Measurements from ENCODE around the gene EFCAB6.

DNA sequence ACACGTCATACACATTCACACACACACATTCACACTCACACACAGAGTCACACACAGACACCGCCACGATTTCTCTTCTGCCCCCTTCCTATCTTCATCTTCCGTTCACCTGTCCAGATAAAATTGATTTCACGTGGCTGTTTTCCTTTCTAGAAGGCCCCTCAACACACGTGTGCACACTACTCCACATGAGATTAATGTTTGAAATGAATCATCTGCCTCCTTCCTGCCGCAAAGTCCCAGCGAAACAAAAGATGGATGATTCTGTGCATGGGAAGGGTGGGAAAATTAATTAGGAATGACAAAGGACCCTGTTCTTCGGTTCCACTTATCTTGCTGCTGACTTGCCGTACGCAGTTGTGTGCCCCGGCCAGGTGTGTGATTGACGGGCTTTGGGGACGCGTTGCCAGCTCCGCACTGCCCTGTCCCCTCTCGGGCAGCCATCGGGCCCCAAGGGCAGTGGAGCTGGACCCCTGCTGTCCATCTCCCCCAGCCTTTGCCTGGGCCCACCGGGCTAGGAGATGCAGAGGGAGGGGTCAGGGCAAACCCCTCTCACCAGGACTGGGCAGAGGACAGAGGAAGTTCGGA lies 326.5 kb downstream of the EFCAB6 start:
- TF ChIP-seq EZH2 (IDR thresholded peaks at IDR 0.05; ENCODE audit: borderline replicate concordance, control insufficient read depth, low read depth, low read length) = no peak
- no peak for TF ChIP-seq SIN3A (IDR thresholded peaks at IDR 0.05; ENCODE audit: low read depth, low read length)
- TF ChIP-seq, protein P1, sequence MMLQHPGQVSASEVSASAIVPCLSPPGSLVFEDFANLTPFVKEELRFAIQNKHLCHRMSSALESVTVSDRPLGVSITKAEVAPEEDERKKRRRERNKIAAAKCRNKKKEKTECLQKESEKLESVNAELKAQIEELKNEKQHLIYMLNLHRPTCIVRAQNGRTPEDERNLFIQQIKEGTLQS (IDR thresholded peaks at IDR 0.05; ENCODE audit: borderline replicate concordance, extremely low read depth, low read depth, low read length) = no peak
- TF ChIP-seq EP300 (IDR thresholded peaks at IDR 0.05; ENCODE audit: borderline replicate concordance in 1 of 2, control insufficient read depth in 1 of 2, low read depth in 2 of 2, low read length in 2 of 2) = no peak
- TF ChIP-seq, protein P2, sequence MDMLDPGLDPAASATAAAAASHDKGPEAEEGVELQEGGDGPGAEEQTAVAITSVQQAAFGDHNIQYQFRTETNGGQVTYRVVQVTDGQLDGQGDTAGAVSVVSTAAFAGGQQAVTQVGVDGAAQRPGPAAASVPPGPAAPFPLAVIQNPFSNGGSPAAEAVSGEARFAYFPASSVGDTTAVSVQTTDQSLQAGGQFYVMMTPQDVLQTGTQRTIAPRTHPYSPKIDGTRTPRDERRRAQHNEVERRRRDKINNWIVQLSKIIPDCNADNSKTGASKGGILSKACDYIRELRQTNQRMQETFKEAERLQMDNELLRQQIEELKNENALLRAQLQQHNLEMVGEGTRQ (IDR thresholded peaks at IDR 0.05; ENCODE audit: borderline replicate concordance, low read depth, low read length) = no peak
- TF ChIP-seq, protein P3, sequence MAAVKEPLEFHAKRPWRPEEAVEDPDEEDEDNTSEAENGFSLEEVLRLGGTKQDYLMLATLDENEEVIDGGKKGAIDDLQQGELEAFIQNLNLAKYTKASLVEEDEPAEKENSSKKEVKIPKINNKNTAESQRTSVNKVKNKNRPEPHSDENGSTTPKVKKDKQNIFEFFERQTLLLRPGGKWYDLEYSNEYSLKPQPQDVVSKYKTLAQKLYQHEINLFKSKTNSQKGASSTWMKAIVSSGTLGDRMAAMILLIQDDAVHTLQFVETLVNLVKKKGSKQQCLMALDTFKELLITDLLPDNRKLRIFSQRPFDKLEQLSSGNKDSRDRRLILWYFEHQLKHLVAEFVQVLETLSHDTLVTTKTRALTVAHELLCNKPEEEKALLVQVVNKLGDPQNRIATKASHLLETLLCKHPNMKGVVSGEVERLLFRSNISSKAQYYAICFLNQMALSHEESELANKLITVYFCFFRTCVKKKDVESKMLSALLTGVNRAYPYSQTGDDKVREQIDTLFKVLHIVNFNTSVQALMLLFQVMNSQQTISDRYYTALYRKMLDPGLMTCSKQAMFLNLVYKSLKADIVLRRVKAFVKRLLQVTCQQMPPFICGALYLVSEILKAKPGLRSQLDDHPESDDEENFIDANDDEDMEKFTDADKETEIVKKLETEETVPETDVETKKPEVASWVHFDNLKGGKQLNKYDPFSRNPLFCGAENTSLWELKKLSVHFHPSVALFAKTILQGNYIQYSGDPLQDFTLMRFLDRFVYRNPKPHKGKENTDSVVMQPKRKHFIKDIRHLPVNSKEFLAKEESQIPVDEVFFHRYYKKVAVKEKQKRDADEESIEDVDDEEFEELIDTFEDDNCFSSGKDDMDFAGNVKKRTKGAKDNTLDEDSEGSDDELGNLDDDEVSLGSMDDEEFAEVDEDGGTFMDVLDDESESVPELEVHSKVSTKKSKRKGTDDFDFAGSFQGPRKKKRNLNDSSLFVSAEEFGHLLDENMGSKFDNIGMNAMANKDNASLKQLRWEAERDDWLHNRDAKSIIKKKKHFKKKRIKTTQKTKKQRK (IDR thresholded peaks at IDR 0.05; ENCODE audit: low read depth, low read length) = no peak
- no peak for TF ChIP-seq YY1 (IDR thresholded peaks at IDR 0.05; ENCODE audit: low read depth, low read length)
- no peak for TF ChIP-seq HCFC1 (IDR thresholded peaks at IDR 0.05; ENCODE audit: low read length)

All from GM12878 (cell line).